ENCODE data around the gene IMPDH1.

- TF ChIP-seq CTCF (IDR thresholded peaks at IDR 0.05) (no peak), POLR2A (IDR thresholded peaks at IDR 0.05) (no peak)
Observed at GRCh38 chr7:128406314-128407232, 3.2 kb downstream of the IMPDH1 start.
